ENCODE results near the gene BBS9. TPM values are rescaled to one million over a fixed set of nuclear protein-coding genes. Genes with fewer than 3 reads are reported as not detected.
"Not testable (repeated sequence)": the region's sequence is repeated elsewhere in the genome, so short reads cannot be mapped to it uniquely, and the experiment has no call there.

Gene BBS9
- total and polyA plus RNA-seq, 5 donors = 4.5 to 18.1 (median 13.6) TPM

DNA sequence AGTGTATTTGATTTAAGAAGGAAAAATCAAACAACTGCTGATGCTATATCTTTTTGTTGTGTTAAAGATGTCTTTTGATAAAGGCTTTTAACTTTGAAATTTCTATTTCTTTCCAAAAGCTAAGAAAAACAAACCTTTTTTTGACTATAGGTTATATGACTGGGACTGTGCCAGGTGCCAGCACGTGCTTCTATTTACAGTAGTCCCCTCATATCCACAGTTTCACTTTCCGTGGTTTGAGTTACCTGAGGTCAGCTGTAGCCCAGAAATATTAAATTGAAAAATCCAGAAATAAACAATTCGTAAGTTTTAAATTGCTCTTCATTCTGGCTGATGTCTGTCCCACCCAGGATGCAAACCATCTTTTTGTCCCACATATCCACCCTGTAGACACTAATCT is 104.3 kb downstream of the BBS9 start:
- Histone ChIP-seq H3K9me3 (ENCODE audit: control insufficient read depth, low read length) (no peaks in the 10 kb centered on the region), H3K4me1 (ENCODE audit: control insufficient read depth, insufficient read depth, low read length) (no peaks in the 10 kb centered on the region), H3K27ac (ENCODE audit: low read length) (no peak overlapping the region), H3K4me3 (ENCODE audit: low read length) (no peak overlapping the region), H3K27me3 (ENCODE audit: control insufficient read depth, insufficient read depth) (no peaks in the 10 kb centered on the region)
- DNase-seq = no peak
- WGBS = 59% methylated on average over 3 of the region's 3 CpGs
- no peak for ATAC-seq
- intact Hi-C loops (cut with DNase I) = no loop called here

DNA sequence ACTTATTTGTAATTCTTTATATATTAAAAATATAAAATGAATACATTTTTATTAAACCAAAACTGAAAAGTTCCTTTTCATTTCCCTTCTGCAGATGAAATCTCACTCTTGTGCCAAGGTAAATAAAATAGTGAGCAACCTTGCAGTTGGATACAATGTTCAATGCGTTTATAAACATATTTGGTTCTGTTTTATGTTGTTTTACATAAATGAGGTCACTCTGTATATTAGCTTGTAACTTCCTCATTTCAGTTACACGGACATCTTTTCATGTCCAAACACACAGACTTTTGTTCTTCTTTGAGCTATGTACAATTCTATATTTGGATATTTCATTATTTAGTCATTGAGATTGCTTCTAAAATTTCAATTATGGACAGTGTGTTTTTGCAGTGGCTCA is 107.7 kb downstream of the BBS9 start:
- DNase-seq (no peak), ATAC-seq (no peak)
- Histone ChIP-seq H3K4me1 (ENCODE audit: control insufficient read depth, insufficient read depth, low read length) (no peaks in the 10 kb centered on the region), H3K9me3 (ENCODE audit: control insufficient read depth, low read length) (no peaks in the 10 kb centered on the region), H3K4me3 (ENCODE audit: low read length) (no peak overlapping the region), H3K27ac (ENCODE audit: low read length) (no peak overlapping the region), H3K27me3 (ENCODE audit: control insufficient read depth, insufficient read depth) (no peaks in the 10 kb centered on the region)
- intact Hi-C loops (cut with DNase I) = no loop called here
- WGBS = 65% methylated on average over 2 of the region's 2 CpGs

GRCh38 chr7:33243319-33243881 is 114.0 kb downstream of the BBS9 start:
- H3K4me1 ChIP-seq (ENCODE audit: control insufficient read depth, insufficient read depth, low read length) = no peaks in the 10 kb centered on the region
- H3K9me3 ChIP-seq (ENCODE audit: control insufficient read depth, low read length) = no peaks in the 10 kb centered on the region
- ATAC-seq (peak in 1 of 2 donors; percentile 68), DNase-seq (no peak)
- H3K27ac ChIP-seq (ENCODE audit: low read length) = no peak overlapping the region
- WGBS = 50% methylated on average over 2 of the region's 2 CpGs
- H3K4me3 ChIP-seq (ENCODE audit: low read length) = no peak overlapping the region
- intact Hi-C loops (cut with DNase I) = loop anchor here in 1 of 4 donors (10.0 kb wide), 1 partner anchor 691 kb away; no protein-coding TSS in a partner anchor
- H3K27me3 ChIP-seq (ENCODE audit: control insufficient read depth, insufficient read depth) = no peaks in the 10 kb centered on the region

- Histone ChIP-seq H3K4me3 (ENCODE audit: low read length) (no peak overlapping the region), H3K9me3 (ENCODE audit: control insufficient read depth, low read length) (no peaks in the 10 kb centered on the region), H3K27me3 (ENCODE audit: control insufficient read depth, insufficient read depth) (no peaks in the 10 kb centered on the region), H3K4me1 (ENCODE audit: control insufficient read depth, insufficient read depth, low read length) (no peaks in the 10 kb centered on the region), H3K27ac (ENCODE audit: low read length) (no peak overlapping the region)
- DNase-seq (no peak), ATAC-seq (no peak)
- intact Hi-C loops (cut with DNase I) = loop anchor here in 2 of 4 donors (5.0 to 10.0 kb wide), 2 partner anchors 684 to 686 kb away; no protein-coding TSS in a partner anchor
- 79% methylated on average over 4 of the region's 4 CpGs for WGBS
Measured at GRCh38 chr7:33248671-33249070, 119.3 kb downstream of the BBS9 start.

DNA sequence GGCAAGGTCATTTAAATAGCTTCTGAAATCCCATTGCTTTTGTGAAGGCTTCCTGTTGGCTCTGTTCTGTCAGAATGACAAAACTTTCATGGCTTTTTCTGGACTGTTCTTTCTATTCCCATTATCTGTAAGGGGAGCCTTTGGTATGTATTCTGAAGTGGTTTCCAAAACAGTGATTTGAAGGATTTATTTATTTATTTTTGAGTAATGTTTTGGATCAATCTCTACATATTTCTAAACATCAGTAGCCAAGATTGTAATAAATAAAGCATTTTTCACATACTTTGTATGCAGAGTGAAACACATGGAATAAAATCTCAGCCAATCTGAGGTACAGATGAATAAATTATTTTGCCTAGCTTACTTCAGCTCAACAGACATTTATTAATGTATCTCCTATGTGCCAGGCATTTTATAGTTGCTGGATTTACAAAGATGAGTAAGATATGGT is 121.1 kb downstream of the BBS9 start:
- Histone ChIP-seq H3K27ac (ENCODE audit: low read length) (no peak overlapping the region), H3K9me3 (ENCODE audit: control insufficient read depth, low read length) (no peaks in the 10 kb centered on the region), H3K4me3 (ENCODE audit: low read length) (no peak overlapping the region), H3K27me3 (ENCODE audit: control insufficient read depth, insufficient read depth) (no peaks in the 10 kb centered on the region), H3K4me1 (ENCODE audit: control insufficient read depth, insufficient read depth, low read length) (no peaks in the 10 kb centered on the region)
- intact Hi-C loops (cut with DNase I) = no loop called here
- ATAC-seq (no peak), DNase-seq (no peak)

DNA sequence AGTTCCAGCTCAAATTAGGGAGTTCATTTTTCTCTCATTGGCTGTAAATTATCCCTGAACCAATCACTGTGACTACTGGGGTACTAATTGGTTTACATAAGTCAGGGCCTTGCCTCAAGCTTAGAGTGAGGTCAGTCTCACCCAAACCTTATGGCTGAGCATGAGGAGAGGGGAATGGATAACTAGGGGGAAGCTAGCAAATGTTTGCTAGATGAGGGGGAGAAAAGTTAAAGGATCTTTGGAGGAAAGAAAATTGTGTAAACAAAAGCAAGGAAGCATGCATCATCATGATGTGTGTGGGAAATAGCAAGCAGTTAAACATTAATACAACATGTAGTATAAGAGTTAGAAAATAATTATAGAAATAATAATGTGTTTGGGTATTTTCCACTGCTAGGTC is 121.9 kb downstream of the BBS9 start:
- H3K4me1 ChIP-seq (ENCODE audit: control insufficient read depth, insufficient read depth, low read length) = no peaks in the 10 kb centered on the region
- DNase-seq (no peak), ATAC-seq (no peak)
- H3K9me3 ChIP-seq (ENCODE audit: control insufficient read depth, low read length) = no peaks in the 10 kb centered on the region
- H3K27me3 ChIP-seq (ENCODE audit: control insufficient read depth, insufficient read depth) = no peaks in the 10 kb centered on the region
- no peak overlapping the region for H3K27ac ChIP-seq (ENCODE audit: low read length)
- intact Hi-C loops (cut with DNase I) = no loop called here
- H3K4me3 ChIP-seq (ENCODE audit: low read length) = no peak overlapping the region

DNA sequence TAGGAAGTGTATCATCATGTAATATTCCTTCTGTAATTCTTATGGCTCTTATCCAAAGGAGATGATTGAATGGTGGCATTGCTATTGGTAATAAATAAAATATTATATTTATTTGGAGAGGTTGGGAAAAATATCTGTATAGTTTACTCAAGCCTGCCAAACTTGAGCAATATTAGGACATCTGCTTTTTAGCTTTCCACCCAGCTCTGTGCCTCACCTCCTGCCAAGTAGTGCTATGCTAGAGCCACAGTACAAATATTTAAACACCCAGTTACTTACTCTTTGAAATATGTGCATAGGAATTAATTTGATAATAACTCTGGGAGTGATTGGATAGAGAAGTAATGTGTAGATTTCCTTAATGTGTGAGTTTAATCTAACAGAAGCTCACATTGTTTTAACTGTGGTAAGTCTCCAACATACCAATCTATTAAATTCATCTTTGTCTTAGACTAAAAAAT is 129.2 kb downstream of the BBS9 start:
- intact Hi-C loops (cut with DNase I) = no loop called here
- no peak for ATAC-seq
- Histone ChIP-seq H3K27ac (ENCODE audit: low read length) (no peak overlapping the region), H3K4me3 (ENCODE audit: low read length) (no peak overlapping the region), H3K9me3 (ENCODE audit: control insufficient read depth, low read length) (no peaks in the 10 kb centered on the region), H3K4me1 (ENCODE audit: control insufficient read depth, insufficient read depth, low read length) (no peaks in the 10 kb centered on the region), H3K27me3 (ENCODE audit: control insufficient read depth, insufficient read depth) (no peaks in the 10 kb centered on the region)
- DNase-seq = no peak

DNA sequence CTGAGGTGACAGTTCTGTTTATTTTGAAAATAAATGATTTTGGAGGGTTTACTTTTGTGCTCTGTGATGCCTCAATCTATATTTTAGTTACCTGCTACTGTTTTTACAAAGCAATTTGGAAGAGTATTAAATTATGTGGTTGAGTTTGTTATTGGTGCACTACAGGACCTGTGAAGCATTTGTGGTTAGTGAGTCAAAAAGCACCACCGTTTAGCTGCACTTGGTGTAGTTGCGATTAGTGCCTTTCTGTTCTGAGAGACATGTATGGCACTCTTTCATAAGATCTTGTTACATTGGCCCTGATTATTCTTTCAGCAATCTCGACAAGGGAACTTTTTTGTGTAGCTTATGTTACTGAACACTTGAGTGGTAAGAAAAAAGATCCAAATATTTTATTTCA is 132.2 kb downstream of the BBS9 start:
- no peak overlapping the region for H3K4me3 ChIP-seq (ENCODE audit: low read length)

GRCh38 chr7:33262476-33262875 is 133.1 kb downstream of the BBS9 start:
- intact Hi-C loops (cut with DNase I) = no loop called here
- Histone ChIP-seq H3K27me3 (ENCODE audit: control insufficient read depth, insufficient read depth) (no peaks in the 10 kb centered on the region), H3K27ac (ENCODE audit: low read length) (no peak overlapping the region), H3K4me1 (ENCODE audit: control insufficient read depth, insufficient read depth, low read length) (no peaks in the 10 kb centered on the region), H3K9me3 (ENCODE audit: control insufficient read depth, low read length) (no peaks in the 10 kb centered on the region), H3K4me3 (ENCODE audit: low read length) (no peak overlapping the region)
- ATAC-seq = no peak
- 96% methylated on average over 3 of the region's 3 CpGs for WGBS
- DNase-seq = no peak

More for the DNA sequence above, 132.2 kb downstream of the BBS9 start:
- no peaks in the 10 kb centered on the region for H3K4me1 ChIP-seq (ENCODE audit: control insufficient read depth, insufficient read depth, low read length)
- no peak overlapping the region for H3K27ac ChIP-seq (ENCODE audit: low read length)
- DNase-seq (no peak), ATAC-seq (no peak)
- no peaks in the 10 kb centered on the region for H3K27me3 ChIP-seq (ENCODE audit: control insufficient read depth, insufficient read depth)
- intact Hi-C loops (cut with DNase I) = no loop called here
- 76% methylated on average over 3 of the region's 3 CpGs for WGBS
- H3K9me3 ChIP-seq (ENCODE audit: control insufficient read depth, low read length) = no peaks in the 10 kb centered on the region

- H3K9me3 ChIP-seq (ENCODE audit: control insufficient read depth, low read length); H3K27me3 ChIP-seq (ENCODE audit: control insufficient read depth, insufficient read depth); DNase-seq; H3K4me3 ChIP-seq (ENCODE audit: low read length); intact Hi-C loops (cut with DNase I); H3K4me1 ChIP-seq (ENCODE audit: control insufficient read depth, insufficient read depth, low read length); H3K27ac ChIP-seq (ENCODE audit: low read length); ATAC-seq: not testable (repeated sequence)
- 98% methylated on average over 4 of the region's 4 CpGs for WGBS
Measured at GRCh38 chr7:33271839-33272371, 142.5 kb downstream of the BBS9 start.

GRCh38 chr7:33273356-33273755 is 144.0 kb downstream of the BBS9 start:
- intact Hi-C loops (cut with DNase I) = no loop called here
- no peaks in the 10 kb centered on the region for H3K27me3 ChIP-seq (ENCODE audit: control insufficient read depth, insufficient read depth)
- H3K4me1 ChIP-seq (ENCODE audit: control insufficient read depth, insufficient read depth, low read length) = no peaks in the 10 kb centered on the region
- no peak for DNase-seq
- no peak overlapping the region for H3K27ac ChIP-seq (ENCODE audit: low read length)
- 97% methylated on average over 2 of the region's 2 CpGs for WGBS
- H3K4me3 ChIP-seq (ENCODE audit: low read length) = no peak overlapping the region
- peaks cover 6% of the 10 kb centered on the region for H3K9me3 ChIP-seq (ENCODE audit: control insufficient read depth, low read length)
- no peak for ATAC-seq

- no peak overlapping the region for H3K27ac ChIP-seq (ENCODE audit: low read length)
- intact Hi-C loops (cut with DNase I) = no loop called here
- no peaks in the 10 kb centered on the region for H3K4me1 ChIP-seq (ENCODE audit: control insufficient read depth, insufficient read depth, low read length)
- peaks cover 8% of the 10 kb centered on the region for H3K9me3 ChIP-seq (ENCODE audit: control insufficient read depth, low read length)
- ATAC-seq (no peak), DNase-seq (no peak)
- no peaks in the 10 kb centered on the region for H3K27me3 ChIP-seq (ENCODE audit: control insufficient read depth, insufficient read depth)
- WGBS = 95% methylated on average over 3 of the region's 3 CpGs
- no peak overlapping the region for H3K4me3 ChIP-seq (ENCODE audit: low read length)
Measured at GRCh38 chr7:33276325-33276724, 147.0 kb downstream of the BBS9 start.

Data from right cardiac atrium (tissue), 5 donors.